Karpas-422 (cell line): ENCODE data around the gene ZMYM3. TPM values are rescaled to one million over a fixed set of nuclear protein-coding genes. Genes with fewer than 3 reads are reported as not detected.
A peak's percentile ranks its signal among the peaks of the same experiment; 100 is the strongest.

Experiments
- DNase-seq: peaks from one replicate; pipeline ENCODE4 v3.0.0-alpha.2; 2015
- H2AFZ ChIP-seq: fragments of 200-600 bp; sonication (generic); 2 replicates; pipeline ENCODE4 v1.6.1; 2014; ENCODE audit warnings: antibody characterized with exemption, low read length, mixed read lengths
- H3K27ac ChIP-seq: fragments of 200-600 bp; sonication (generic); 2 replicates; pipeline ENCODE4 v1.5.1; 2014; ENCODE audit warnings: mild to moderate bottlenecking, low read length, moderate library complexity
- H3K27me3 ChIP-seq: fragments of 200-600 bp; sonication (generic); 2 replicates; pipeline ENCODE4 v1.6.1; 2014; ENCODE audit warnings: low read length, mixed read lengths
- H3K36me3 ChIP-seq: fragments of 200-600 bp; sonication (generic); 2 replicates; pipeline ENCODE4 v1.6.1; 2014; ENCODE audit warnings: low read length, mixed read lengths; ENCODE audit not compliant: insufficient read depth
- H3K4me1 ChIP-seq: fragments of 200-600 bp; sonication (generic); 2 replicates; pipeline ENCODE4 v1.6.1; 2014; ENCODE audit warnings: mild to moderate bottlenecking, low read length, mixed read lengths
- H3K4me2 ChIP-seq: fragments of 200-600 bp; sonication (generic); 2 replicates; pipeline ENCODE4 v1.6.1; 2014; ENCODE audit warnings: low read length, low read depth, mild to moderate bottlenecking; ENCODE audit not compliant: poor library complexity, severe bottlenecking
- H3K4me3 ChIP-seq: fragments of 200-600 bp; sonication (generic); 2 replicates; pipeline ENCODE4 v1.5.1; 2014; ENCODE audit warnings: mild to moderate bottlenecking, antibody characterized with exemption, low read length, mixed read lengths
- H3K79me2 ChIP-seq: fragments of 200-600 bp; sonication (generic); 2 replicates; pipeline ENCODE4 v1.6.1; 2014; ENCODE audit warnings: mild to moderate bottlenecking, low read length, mixed read lengths
- H3K9ac ChIP-seq: fragments of 200-600 bp; sonication (generic); 2 replicates; pipeline ENCODE4 v1.6.0; 2014; ENCODE audit warnings: low read length
- H3K9me2 ChIP-seq: fragments of 200-600 bp; sonication (generic), shearing (Covaris generic); replicated peaks from 2 replicates; pipeline ENCODE4 v1.6.0; 2014; ENCODE audit warnings: mild to moderate bottlenecking, low read length, moderate library complexity; ENCODE audit not compliant: insufficient read depth
- H3K9me3 ChIP-seq: fragments of 300-700, 200-600 bp; sonication (generic); 2 replicates; pipeline ENCODE4 v1.6.1; 2014; ENCODE audit warnings: low read length, mixed read lengths
- H4K20me1 ChIP-seq: fragments of 200-600 bp; sonication (generic); 2 replicates; pipeline ENCODE4 v1.6.1; 2014; ENCODE audit warnings: mild to moderate bottlenecking, antibody characterized with exemption, low read length, low read depth; ENCODE audit not compliant: insufficient read depth
- total RNA-seq: library from RNA; depleted of rRNA; stranded (reverse); fragments of >200 nt; shearing (Covaris generic); gene quantifications from 2 replicates; pipeline ENCODE4 v1.2.3, GENCODE V29; 2014; ENCODE audit warnings: low replicate concordance

The ZMYM3 gene
- total RNA-seq, 1 experiment from 2014 or later: 28.3 TPM

DNA sequence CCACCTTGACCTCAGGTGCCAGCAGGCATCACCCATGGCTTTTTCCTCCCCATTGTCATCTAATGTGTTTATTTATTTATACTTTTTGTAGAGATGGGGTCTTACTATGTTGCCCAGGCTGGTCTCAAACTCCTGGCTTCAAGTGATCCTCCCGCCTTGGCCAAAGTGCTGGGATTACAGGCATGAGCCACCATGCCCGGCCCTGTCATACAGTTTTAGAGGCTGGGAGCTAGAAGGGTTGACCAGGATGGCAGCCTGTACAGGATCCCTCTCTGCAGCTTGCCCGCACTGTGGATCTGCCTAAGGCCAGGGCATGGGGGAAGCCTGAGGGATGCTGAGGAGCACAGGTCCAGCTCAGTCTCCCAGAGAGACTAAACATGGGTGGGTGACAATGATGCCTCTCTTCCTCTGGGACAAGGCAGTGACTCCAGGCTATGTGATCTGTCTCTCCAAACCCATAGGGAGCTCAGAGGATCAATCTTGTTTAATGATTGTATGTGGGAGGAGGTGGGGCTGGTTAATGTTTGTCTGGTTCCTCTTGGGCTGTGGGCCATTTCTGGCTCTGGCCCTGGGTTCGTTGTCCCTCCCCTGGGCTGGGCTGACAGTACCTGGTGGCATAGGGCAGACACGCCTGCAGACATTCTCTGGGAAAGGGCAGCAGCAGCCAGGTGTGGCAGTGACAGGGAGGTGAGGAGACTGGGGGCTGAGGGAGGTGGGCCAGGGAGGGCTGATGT is 39.2 kb downstream of the ZMYM3 start:
- no peak overlapping the region for H3K9ac ChIP-seq
- H2AFZ ChIP-seq: no peak overlapping the region
- DNase-seq: no peak
- H4K20me1 ChIP-seq: no peaks in the 10 kb centered on the region
- no peak overlapping the region for H3K27ac ChIP-seq
- H3K4me1 ChIP-seq: no peaks in the 10 kb centered on the region
- H3K9me3 ChIP-seq: no peaks in the 10 kb centered on the region
- H3K79me2 ChIP-seq: no peaks in the 10 kb centered on the region
- no peaks in the 10 kb centered on the region for H3K9me2 ChIP-seq
- H3K4me2 ChIP-seq: no peak overlapping the region
- no peaks in the 10 kb centered on the region for H3K27me3 ChIP-seq
- no peaks in the 10 kb centered on the region for H3K36me3 ChIP-seq
- H3K4me3 ChIP-seq: no peak overlapping the region

DNA sequence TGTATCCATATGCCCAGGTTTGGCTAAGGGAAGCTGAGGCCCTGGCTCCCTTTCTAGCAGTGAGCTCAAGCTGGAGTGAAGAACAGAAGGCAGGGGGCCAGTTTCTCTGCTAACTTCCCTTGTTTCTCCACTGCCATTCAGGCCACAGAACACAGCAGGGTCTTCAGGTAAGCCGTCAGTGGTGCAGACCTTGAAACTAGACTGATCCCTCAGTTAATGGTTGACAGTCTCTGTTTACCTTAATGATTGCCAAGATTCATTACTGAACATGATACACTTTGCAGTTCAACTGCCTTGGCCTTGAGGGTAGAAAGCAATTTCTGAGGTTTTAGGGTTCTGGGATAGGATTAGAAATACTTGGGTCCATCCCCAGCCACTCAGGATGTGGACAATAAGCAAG is 39.8 kb downstream of the ZMYM3 start:
- H3K36me3 ChIP-seq: no peaks in the 10 kb centered on the region
- H4K20me1 ChIP-seq: no peaks in the 10 kb centered on the region
- no peak overlapping the region for H3K9ac ChIP-seq
- H3K27ac ChIP-seq: no peak overlapping the region
- H3K4me3 ChIP-seq: no peak overlapping the region
- H3K9me3 ChIP-seq: no peaks in the 10 kb centered on the region
- no peaks in the 10 kb centered on the region for H3K27me3 ChIP-seq
- no peaks in the 10 kb centered on the region for H3K4me1 ChIP-seq
- DNase-seq: no peak
- H3K4me2 ChIP-seq: no peak overlapping the region
- no peaks in the 10 kb centered on the region for H3K9me2 ChIP-seq
- H3K79me2 ChIP-seq: no peaks in the 10 kb centered on the region
- no peak overlapping the region for H2AFZ ChIP-seq

DNA sequence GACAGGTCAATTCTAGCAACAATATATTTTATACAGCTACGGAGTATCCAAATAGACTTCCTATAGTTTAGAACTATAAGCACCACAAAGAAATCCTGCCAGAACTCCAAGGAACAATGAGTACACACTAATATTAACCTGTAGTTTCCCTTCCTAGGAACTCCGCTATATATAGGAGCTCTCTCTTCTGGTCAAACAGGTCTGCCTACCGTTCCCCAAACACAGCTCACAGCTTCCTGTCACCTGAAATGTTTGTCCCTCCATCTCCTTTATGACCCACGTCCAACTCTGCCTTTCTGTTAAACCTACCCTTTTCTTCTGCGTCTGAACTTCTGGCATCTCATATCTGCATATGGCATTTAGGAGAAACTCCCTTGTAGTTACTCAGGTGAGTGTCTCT is 41.4 kb downstream of the ZMYM3 start:
- Histone ChIP-seq H3K79me2 (no peaks in the 10 kb centered on the region), H3K27ac (no peak overlapping the region), H4K20me1 (no peaks in the 10 kb centered on the region), H3K9me2 (no peaks in the 10 kb centered on the region), H3K4me3 (no peak overlapping the region), H3K4me1 (no peaks in the 10 kb centered on the region), H3K9me3 (no peaks in the 10 kb centered on the region), H3K4me2 (no peak overlapping the region), H3K27me3 (no peaks in the 10 kb centered on the region), H3K9ac (no peak overlapping the region), H3K36me3 (no peaks in the 10 kb centered on the region), H2AFZ (no peak overlapping the region)
- DNase-seq: no peak

DNA sequence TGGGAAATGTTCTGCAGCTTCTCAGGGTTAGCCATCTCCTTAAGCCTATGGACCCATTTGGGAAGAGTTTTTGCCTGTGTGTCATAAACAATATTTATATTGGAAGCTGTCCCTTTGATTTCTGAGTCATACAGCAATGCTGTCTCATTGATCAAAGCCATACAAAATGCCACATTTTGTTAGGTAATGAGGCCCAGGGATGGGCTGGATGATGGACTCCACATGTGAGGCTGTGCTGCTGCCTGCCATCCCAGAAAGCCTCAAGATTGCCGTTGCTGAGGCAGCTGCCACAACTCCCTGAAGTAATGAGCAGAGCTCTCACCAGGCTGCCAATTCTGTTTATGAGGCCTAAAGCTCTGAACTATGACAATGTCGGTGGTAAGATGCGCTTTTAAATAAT is 43.1 kb downstream of the ZMYM3 start:
- no peak for DNase-seq
- H3K9me2 ChIP-seq: no peaks in the 10 kb centered on the region
- no peak overlapping the region for H3K4me2 ChIP-seq
- H2AFZ ChIP-seq: no peak overlapping the region
- H4K20me1 ChIP-seq: no peaks in the 10 kb centered on the region
- H3K4me1 ChIP-seq: no peaks in the 10 kb centered on the region
- no peaks in the 10 kb centered on the region for H3K27me3 ChIP-seq
- no peak overlapping the region for H3K27ac ChIP-seq
- H3K4me3 ChIP-seq: no peak overlapping the region
- no peaks in the 10 kb centered on the region for H3K79me2 ChIP-seq
- no peak overlapping the region for H3K9ac ChIP-seq
- H3K9me3 ChIP-seq: no peaks in the 10 kb centered on the region
- no peaks in the 10 kb centered on the region for H3K36me3 ChIP-seq

DNA sequence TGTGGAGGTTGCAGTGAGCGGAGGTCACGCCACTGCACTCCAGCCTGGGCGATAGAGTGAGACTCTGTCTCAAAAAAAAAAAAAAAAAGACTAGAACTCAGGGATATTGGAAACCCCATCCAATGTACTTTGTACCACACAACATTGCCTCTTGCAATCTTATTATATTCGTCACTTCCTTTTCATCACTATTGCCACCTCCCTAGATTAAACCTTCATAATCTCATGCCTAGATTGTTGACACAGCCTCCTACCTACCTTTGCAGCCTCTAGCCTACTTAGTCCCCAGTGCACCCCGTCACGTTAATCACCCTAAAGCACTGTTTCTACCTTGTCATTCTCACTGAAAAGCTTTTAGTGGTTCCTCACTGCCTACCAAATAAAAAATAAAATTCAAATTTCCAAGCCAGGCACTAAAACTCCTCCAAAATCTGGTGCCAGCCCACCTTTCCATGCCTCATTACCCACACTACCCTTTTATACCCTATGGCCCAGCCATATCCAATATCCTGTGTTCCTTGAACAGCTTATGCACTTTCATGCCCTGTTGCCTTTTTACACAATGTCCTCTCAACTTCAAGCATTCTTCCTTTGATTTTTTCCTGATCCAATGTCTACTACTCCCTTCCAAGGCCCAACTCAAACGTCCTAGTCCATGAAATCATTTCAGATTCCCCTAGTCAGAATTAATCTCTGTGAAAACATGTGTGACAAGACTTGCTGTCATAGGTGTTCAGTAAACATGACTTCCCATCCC is 54.5 kb downstream of the ZMYM3 start:
- no peaks in the 10 kb centered on the region for H3K9me3 ChIP-seq
- peaks cover 15% of the 10 kb centered on the region for H3K4me1 ChIP-seq
- no peak overlapping the region for H3K4me2 ChIP-seq
- peaks cover 22% of the 10 kb centered on the region for H3K79me2 ChIP-seq
- no peaks in the 10 kb centered on the region for H4K20me1 ChIP-seq
- H3K9ac ChIP-seq: no peak overlapping the region
- H3K36me3 ChIP-seq: no peaks in the 10 kb centered on the region
- H3K27me3 ChIP-seq: no peaks in the 10 kb centered on the region
- H3K27ac ChIP-seq: no peak overlapping the region
- H3K4me3 ChIP-seq: no peak overlapping the region
- DNase-seq: no peak
- H3K9me2 ChIP-seq: no peaks in the 10 kb centered on the region
- no peak overlapping the region for H2AFZ ChIP-seq

DNA sequence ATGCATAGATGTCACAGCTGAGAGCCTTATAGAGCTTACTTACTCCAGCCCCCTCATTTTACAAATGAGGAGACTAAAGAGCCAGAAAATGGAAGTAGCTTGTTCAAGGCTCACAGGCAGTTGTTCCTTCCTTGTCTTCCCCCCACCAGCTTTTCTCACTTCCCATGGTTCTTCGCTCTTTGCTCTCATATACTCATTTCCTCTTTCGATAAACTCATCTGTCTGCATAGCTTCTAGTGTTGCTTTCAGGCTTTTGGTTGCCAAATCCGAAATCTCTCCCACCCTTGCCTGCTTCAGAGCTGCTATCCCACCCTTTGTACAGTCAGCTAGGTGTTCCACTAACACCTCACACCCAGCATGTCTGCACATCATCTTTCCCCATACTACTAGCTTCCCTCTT is 55.9 kb downstream of the ZMYM3 start:
- Histone ChIP-seq H3K9me3 (no peaks in the 10 kb centered on the region), H3K4me2 (peak overlapping the region; percentile 70), H4K20me1 (no peaks in the 10 kb centered on the region), H3K79me2 (peaks cover 24% of the 10 kb centered on the region), H3K4me3 (peak overlapping the region; percentile 73), H3K9ac (peak overlapping the region; percentile 75), H3K36me3 (no peaks in the 10 kb centered on the region), H3K27ac (peak overlapping the region; percentile 65), H3K4me1 (peaks cover 15% of the 10 kb centered on the region), H3K9me2 (no peaks in the 10 kb centered on the region), H2AFZ (0 out of 2 replicates have a peak overlapping the region, but pooled peaks have one; percentile 77), H3K27me3 (no peaks in the 10 kb centered on the region)
- DNase-seq: peak; percentile 82

DNA sequence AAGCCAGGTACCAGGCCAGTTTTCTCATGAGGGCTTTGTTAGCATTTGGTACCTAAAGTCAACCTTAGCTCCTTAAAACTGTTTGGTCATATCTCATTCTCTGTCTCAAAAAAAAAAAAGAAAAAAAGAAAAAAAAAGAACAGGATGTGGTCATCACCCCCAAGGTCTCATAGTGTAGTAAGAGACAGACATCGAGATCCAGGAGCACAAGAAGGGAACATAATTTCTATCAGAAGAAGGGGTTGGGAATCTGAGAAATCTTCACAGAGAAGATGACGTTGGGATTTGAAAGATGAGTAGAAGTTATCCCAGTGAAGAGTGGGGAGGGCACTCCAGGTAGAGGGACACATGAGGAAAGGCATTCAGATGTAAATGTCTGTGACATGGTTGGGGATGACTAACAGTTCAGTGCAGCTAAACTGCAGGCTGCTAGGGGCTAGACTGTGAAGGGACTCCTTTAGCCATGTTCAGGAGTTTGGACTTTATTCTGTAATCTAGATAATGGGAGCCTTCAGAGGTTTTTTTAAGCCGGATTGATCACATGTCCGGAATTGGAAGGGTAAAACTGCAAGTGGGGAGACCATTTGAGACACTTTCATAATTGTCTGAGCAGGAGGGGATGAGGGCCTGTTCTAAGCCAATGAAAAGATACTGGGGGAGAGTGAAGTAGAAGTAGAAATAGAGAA is 57.8 kb downstream of the ZMYM3 start:
- peak overlapping the region; percentile 63 for H3K4me3 ChIP-seq
- H3K27me3 ChIP-seq: no peaks in the 10 kb centered on the region
- H3K79me2 ChIP-seq: peaks cover 24% of the 10 kb centered on the region
- no peaks in the 10 kb centered on the region for H3K9me3 ChIP-seq
- no peaks in the 10 kb centered on the region for H3K9me2 ChIP-seq
- peak overlapping the region; percentile 26; the same call in 1 of the 2 replicates for H3K27ac ChIP-seq
- 0 out of 2 replicates have a peak overlapping the region, but pooled peaks have one; percentile 7 for H2AFZ ChIP-seq
- H4K20me1 ChIP-seq: no peaks in the 10 kb centered on the region
- H3K36me3 ChIP-seq: no peaks in the 10 kb centered on the region
- H3K4me2 ChIP-seq: peak overlapping the region; percentile 70
- peaks cover 15% of the 10 kb centered on the region for H3K4me1 ChIP-seq
- DNase-seq: no peak
- peak overlapping the region; percentile 63 for H3K9ac ChIP-seq

DNA sequence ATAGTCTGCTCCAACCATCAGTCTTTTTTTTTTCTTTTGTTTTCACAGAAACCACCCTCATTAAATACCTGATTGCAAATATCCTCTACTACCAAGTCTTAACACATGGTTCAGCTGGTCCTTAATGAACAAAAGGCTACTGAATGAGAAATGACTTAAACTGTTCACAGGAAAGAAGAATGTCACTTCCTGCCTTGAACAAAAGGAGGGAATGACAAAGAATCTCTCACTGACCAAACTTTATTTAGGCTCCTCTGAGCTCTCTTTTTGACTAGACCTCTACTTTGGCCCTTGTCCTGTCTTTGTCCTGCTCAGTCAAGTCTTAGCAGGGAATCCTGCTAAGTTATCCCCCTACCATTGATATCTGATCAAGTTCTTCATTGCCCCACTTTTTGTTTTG is 62.7 kb downstream of the ZMYM3 start:
- Histone ChIP-seq H3K9me3 (no peaks in the 10 kb centered on the region), H3K4me2 (no peak overlapping the region), H3K79me2 (peaks cover 14% of the 10 kb centered on the region), H3K9me2 (no peaks in the 10 kb centered on the region), H3K36me3 (no peaks in the 10 kb centered on the region), H4K20me1 (no peaks in the 10 kb centered on the region), H3K4me1 (peaks cover 4% of the 10 kb centered on the region), H3K27me3 (no peaks in the 10 kb centered on the region), H2AFZ (no peak overlapping the region), H3K4me3 (no peak overlapping the region), H3K27ac (no peak overlapping the region), H3K9ac (no peak overlapping the region)
- no peak for DNase-seq
